ENCODE data around the gene EFNA5.

EFNA5 gene

GRCh38 chr5:107466233-107466769 is 204.4 kb downstream of the EFNA5 start (continued):
- no peak for TF ChIP-seq ZNF2 (tag by site-specific recombination; IDR thresholded peaks at IDR 0.05)
- TF ChIP-seq, protein P1, sequence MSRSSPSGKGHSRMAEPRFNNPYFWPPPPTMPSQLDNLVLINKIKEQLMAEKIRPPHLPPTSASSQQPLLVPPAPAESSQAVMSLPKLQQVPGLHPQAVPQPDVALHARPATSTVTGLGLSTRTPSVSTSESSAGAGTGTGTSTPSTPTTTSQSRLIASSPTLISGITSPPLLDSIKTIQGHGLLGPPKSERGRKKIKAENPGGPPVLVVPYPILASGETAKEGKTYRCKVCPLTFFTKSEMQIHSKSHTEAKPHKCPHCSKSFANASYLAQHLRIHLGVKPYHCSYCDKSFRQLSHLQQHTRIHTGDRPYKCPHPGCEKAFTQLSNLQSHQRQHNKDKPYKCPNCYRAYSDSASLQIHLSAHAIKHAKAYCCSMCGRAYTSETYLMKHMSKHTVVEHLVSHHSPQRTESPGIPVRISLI (tag by site-specific recombination; IDR thresholded peaks at IDR 0.05): no peak
- TF ChIP-seq ZNF19 (tag by site-specific recombination; IDR thresholded peaks at IDR 0.05; ENCODE audit: low read depth): no peak
- no peak for TF ChIP-seq ZNF37A (tag by site-specific recombination; IDR thresholded peaks at IDR 0.05)
- TF ChIP-seq ZNF404 (tag by site-specific recombination; IDR thresholded peaks at IDR 0.05): no peak
- no peak for TF ChIP-seq ZNF488 (tag by site-specific recombination; IDR thresholded peaks at IDR 0.05)
- no peak for TF ChIP-seq ZNF248 (tag by site-specific recombination; IDR thresholded peaks at IDR 0.05)
- TF ChIP-seq, protein P2, sequence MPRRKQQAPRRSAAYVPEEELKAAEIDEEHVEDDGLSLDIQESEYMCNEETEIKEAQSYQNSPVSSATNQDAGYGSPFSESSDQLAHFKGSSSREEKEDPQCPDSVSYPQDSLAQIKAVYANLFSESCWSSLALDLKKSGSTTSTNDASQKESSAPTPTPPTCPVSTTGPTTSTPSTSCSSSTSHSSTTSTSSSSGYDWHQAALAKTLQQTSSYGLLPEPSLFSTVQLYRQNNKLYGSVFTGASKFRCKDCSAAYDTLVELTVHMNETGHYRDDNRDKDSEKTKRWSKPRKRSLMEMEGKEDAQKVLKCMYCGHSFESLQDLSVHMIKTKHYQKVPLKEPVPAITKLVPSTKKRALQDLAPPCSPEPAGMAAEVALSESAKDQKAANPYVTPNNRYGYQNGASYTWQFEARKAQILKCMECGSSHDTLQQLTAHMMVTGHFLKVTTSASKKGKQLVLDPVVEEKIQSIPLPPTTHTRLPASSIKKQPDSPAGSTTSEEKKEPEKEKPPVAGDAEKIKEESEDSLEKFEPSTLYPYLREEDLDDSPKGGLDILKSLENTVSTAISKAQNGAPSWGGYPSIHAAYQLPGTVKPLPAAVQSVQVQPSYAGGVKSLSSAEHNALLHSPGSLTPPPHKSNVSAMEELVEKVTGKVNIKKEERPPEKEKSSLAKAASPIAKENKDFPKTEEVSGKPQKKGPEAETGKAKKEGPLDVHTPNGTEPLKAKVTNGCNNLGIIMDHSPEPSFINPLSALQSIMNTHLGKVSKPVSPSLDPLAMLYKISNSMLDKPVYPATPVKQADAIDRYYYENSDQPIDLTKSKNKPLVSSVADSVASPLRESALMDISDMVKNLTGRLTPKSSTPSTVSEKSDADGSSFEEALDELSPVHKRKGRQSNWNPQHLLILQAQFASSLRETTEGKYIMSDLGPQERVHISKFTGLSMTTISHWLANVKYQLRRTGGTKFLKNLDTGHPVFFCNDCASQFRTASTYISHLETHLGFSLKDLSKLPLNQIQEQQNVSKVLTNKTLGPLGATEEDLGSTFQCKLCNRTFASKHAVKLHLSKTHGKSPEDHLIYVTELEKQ (tag by site-specific recombination; IDR thresholded peaks at IDR 0.05; ENCODE audit: borderline replicate concordance): peak; percentile 30; the same call in 1 of the 2 replicates
- TF ChIP-seq, protein P3, sequence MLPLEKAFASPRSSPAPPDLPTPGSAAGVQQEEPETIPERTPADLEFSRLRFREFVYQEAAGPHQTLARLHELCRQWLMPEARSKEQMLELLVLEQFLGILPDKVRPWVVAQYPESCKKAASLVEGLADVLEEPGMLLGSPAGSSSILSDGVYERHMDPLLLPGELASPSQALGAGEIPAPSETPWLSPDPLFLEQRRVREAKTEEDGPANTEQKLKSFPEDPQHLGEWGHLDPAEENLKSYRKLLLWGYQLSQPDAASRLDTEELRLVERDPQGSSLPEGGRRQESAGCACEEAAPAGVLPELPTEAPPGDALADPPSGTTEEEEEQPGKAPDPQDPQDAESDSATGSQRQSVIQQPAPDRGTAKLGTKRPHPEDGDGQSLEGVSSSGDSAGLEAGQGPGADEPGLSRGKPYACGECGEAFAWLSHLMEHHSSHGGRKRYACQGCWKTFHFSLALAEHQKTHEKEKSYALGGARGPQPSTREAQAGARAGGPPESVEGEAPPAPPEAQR (tag by site-specific recombination; IDR thresholded peaks at IDR 0.05): no peak
- TF ChIP-seq ZNF132 (tag by site-specific recombination; IDR thresholded peaks at IDR 0.05; ENCODE audit: borderline replicate concordance): no peak
- no peak for TF ChIP-seq ZNF791 (tag by site-specific recombination; IDR thresholded peaks at IDR 0.05)
- TF ChIP-seq ZNF629 (tag by site-specific recombination; IDR thresholded peaks at IDR 0.05): peak; percentile 83
- TF ChIP-seq ZFP3 (tag by site-specific recombination; IDR thresholded peaks at IDR 0.05; ENCODE audit: low read depth): no peak
- 0 out of 2 replicates have a peak, but pooled peaks have one; percentile 25 for TF ChIP-seq GFI1B (tag by site-specific recombination; IDR thresholded peaks at IDR 0.05)
- peak; percentile 42; the same call in 1 of the 2 replicates for TF ChIP-seq ZNF639 (tag by site-specific recombination; IDR thresholded peaks at IDR 0.05)
- peak; percentile 33; the same call in 1 of the 2 replicates for TF ChIP-seq MZF1 (tag by site-specific recombination; IDR thresholded peaks at IDR 0.05; ENCODE audit: borderline replicate concordance)
- TF ChIP-seq, protein P4, sequence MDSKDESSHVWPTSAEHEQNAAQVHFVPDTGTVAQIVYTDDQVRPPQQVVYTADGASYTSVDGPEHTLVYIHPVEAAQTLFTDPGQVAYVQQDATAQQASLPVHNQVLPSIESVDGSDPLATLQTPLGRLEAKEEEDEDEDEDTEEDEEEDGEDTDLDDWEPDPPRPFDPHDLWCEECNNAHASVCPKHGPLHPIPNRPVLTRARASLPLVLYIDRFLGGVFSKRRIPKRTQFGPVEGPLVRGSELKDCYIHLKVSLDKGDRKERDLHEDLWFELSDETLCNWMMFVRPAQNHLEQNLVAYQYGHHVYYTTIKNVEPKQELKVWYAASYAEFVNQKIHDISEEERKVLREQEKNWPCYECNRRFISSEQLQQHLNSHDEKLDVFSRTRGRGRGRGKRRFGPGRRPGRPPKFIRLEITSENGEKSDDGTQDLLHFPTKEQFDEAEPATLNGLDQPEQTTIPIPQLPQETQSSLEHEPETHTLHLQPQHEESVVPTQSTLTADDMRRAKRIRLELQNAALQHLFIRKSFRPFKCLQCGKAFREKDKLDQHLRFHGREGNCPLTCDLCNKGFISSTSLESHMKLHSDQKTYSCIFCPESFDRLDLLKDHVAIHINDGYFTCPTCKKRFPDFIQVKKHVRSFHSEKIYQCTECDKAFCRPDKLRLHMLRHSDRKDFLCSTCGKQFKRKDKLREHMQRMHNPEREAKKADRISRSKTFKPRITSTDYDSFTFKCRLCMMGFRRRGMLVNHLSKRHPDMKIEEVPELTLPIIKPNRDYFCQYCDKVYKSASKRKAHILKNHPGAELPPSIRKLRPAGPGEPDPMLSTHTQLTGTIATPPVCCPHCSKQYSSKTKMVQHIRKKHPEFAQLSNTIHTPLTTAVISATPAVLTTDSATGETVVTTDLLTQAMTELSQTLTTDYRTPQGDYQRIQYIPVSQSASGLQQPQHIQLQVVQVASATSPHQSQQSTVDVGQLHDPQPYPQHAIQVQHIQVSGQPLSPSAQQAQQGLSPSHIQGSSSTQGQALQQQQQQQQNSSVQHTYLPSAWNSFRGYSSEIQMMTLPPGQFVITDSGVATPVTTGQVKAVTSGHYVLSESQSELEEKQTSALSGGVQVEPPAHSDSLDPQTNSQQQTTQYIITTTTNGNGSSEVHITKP (tag by site-specific recombination; IDR thresholded peaks at IDR 0.05): no peak
- TF ChIP-seq MEIS1 (CRISPR knock-in tag; IDR thresholded peaks at IDR 0.05; ENCODE audit: borderline replicate concordance): no peak
- peak; percentile 34; the same call in 1 of the 2 replicates for TF ChIP-seq ZNF366 (tag by site-specific recombination; conservative IDR thresholded peaks at IDR 0.05)
- TF ChIP-seq ZBTB21 (tag by site-specific recombination; IDR thresholded peaks at IDR 0.05): peak; percentile 39; the same call in 1 of the 2 replicates
- TF ChIP-seq IKZF3 (tag by site-specific recombination; IDR thresholded peaks at IDR 0.05): peak; percentile 46; the same call in 1 of the 2 replicates
- TF ChIP-seq ZFHX2 (tag by site-specific recombination; conservative IDR thresholded peaks at IDR 0.05): peak; percentile 27; the same call in 1 of the 2 replicates
- TF ChIP-seq ZBTB10 (tag by site-specific recombination; IDR thresholded peaks at IDR 0.05): no peak

All from HEK293 (cell line).